RWPE1 (cell line): Measurements from ENCODE around the gene PRELID2.

Experiments
- CTCF ChIA-PET: fragments of 350-600 bp; sonication (Branson Sonifier 250); formaldehyde crosslinking; extraction: SDS; loops from one replicate; lab custom pipeline; 2021; lab: Yijun Ruan, JAX
- POLR2A ChIA-PET: fragments of 400-600 bp; formaldehyde crosslinking; extraction: SDS; loops from one replicate; lab custom pipeline; 2020; ENCODE audit warnings: antibody characterized with exemption; ENCODE audit not compliant: low non-redundant PET; lab: Yijun Ruan, JAX
- DNase-seq: peaks from one replicate; pipeline ENCODE4 v3.0.0; 2012; ENCODE audit warnings: low spot score
- H3K27ac ChIP-seq: fragments of 450-650 bp; 2 replicates; pipeline ENCODE4 v1.5.1; 2017
- TF ChIP-seq, protein P1 (sequence below): fragments of 450-650 bp; conservative IDR thresholded peaks from 2 replicates; pipeline ENCODE4 v1.5.1; 2017; ENCODE audit warnings: low read depth, mild to moderate bottlenecking

PRELID2 gene

DNA sequence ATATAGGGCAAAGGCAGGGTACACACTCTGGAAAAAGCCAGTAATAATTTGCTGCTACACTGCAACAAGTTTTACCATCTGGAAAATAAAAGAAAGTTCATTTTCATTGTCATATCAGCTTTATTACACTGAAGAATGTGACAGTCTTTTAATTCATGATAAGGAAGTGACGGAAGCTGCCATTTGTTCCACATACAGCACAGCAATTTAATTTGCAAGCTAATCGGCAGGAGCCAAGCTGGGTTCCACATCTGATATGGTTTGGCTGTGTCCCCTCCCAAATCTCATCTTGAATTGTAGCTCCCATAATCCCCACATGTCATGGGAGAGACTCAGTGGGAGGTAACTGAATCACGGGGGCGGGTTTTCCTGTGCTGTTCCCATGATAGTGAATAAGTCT lies 16.5 kb downstream of the PRELID2 start:
- H3K27ac ChIP-seq, result no peak overlapping the region
- ChIA-PET POLR2A (no interaction called here), CTCF (interaction anchor here (0.6 to 0.7 kb wide), 2 partner anchors 277 to 1502 kb away, joined by 3 read pairs; no protein-coding TSS in a partner anchor)
- TF ChIP-seq, protein P1, sequence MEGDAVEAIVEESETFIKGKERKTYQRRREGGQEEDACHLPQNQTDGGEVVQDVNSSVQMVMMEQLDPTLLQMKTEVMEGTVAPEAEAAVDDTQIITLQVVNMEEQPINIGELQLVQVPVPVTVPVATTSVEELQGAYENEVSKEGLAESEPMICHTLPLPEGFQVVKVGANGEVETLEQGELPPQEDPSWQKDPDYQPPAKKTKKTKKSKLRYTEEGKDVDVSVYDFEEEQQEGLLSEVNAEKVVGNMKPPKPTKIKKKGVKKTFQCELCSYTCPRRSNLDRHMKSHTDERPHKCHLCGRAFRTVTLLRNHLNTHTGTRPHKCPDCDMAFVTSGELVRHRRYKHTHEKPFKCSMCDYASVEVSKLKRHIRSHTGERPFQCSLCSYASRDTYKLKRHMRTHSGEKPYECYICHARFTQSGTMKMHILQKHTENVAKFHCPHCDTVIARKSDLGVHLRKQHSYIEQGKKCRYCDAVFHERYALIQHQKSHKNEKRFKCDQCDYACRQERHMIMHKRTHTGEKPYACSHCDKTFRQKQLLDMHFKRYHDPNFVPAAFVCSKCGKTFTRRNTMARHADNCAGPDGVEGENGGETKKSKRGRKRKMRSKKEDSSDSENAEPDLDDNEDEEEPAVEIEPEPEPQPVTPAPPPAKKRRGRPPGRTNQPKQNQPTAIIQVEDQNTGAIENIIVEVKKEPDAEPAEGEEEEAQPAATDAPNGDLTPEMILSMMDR, result no peak
- no peak for DNase-seq

DNA sequence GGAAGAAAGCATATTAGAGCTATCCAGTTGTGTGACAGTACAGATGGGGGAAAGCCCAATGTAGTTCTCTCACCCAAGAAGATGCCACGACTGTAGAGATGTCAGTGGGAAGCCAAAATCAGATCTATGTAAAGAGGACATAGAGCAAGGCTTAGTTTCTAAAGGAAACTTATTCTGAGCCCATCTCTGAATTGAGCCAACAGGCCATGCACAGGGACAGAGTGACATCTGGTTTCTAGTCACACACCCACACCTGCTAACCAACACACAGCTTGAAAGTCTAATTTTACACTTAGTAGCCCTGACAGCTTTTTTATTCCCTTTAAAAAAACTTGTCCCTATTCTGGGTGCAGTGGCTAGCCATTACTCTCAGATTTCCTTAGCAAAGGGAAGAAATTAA lies 22.3 kb downstream of the PRELID2 start:
- TF ChIP-seq, protein P1, result no peak
- POLR2A ChIA-PET, result no interaction called here
- DNase-seq, result no peak
- CTCF ChIA-PET, result interaction anchor here (0.6 to 1.0 kb wide), 5 partner anchors 13 to 906 kb away, joined by 5 to 12 read pairs (median 6); no protein-coding TSS in a partner anchor
- no peak overlapping the region for H3K27ac ChIP-seq

DNA sequence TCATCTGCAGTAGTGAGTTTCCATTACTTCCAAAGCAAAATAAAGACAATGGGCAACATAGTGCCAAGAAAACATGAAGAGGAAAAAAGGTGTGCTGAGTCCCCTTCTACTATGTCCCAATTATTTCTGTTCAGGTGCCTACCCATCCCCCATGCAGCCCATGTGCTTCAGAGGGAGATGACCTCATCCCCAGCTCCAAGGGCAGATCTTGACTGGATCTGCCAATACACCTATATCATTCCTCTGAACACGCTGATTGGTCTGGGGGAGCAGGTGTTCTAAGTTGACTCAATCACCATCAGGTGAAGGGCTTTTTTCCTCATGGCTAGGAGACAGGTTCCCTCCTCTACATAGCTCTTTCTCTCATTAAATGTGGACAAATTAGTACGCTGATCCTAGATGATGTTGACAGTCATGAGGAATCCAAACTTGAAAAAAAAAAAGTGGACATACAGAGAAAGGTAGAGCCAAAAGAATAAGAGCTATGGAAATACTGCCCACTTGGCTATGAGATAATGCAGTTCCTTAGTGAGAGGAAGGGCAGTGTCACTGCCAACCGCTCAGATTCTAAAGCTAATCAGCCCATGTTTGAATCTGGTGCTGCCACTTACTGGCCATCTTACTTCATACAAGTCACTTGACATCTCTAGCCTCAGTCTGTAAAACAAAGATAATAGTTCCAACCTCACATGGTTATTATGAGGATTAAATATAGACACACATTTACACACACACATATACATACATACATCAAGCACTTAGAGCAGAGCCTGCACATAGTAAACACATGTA lies 23.1 kb downstream of the PRELID2 start:
- H3K27ac ChIP-seq, result no peak overlapping the region
- ChIA-PET CTCF (interaction anchor here (0.6 to 1.0 kb wide), 3 partner anchors 52 to 844 kb away, joined by 6 read pairs; no protein-coding TSS in a partner anchor), POLR2A (no interaction called here)
- DNase-seq, result no peak
- TF ChIP-seq, protein P1, result no peak

DNA sequence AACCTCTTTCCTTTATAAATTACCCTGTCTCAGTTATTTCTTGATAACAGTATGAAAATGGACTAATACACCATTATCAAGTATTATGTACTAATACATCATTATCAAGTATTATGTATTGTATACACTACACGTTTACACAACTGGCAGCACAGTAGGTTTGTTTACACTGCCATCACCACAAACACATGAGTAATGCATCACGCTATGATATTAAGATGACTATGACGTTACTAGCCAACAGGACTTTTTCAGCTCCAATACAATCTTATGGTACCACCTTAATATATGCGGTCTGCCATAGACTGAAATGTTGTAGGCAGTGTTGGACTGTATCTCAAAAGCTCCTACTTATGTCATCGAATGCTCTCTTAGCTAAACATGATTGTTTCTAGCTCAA lies 28.2 kb downstream of the PRELID2 start:
- no peak overlapping the region for H3K27ac ChIP-seq
- TF ChIP-seq, protein P1, result no peak
- ChIA-PET CTCF (interaction anchor here (0.6 to 1.6 kb wide), 2 partner anchors 19 to 1674 kb away, joined by 3 to 8 read pairs; no protein-coding TSS in a partner anchor), POLR2A (no interaction called here)
- no peak for DNase-seq

DNA sequence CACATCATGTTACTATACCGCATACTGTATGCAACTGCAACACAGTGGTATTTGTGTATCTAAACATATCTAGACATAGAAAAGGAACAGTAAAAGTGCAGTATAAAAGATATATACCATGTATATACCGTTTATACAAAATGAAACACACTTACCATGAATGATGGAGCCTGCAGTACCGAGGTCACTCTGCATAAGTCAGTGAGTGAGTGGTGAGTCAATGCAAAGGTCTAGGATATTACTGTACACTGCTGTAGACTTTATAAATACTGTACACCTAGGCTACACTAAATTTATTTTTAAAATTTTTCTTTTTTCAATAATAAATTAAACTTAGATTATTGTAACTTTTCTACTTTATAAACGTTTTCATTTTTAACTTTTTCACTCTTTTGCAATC lies 29.3 kb downstream of the PRELID2 start:
- H3K27ac ChIP-seq, result no peak overlapping the region
- ChIA-PET POLR2A (no interaction called here), CTCF (no interaction called here)
- TF ChIP-seq, protein P1, result no peak
- DNase-seq, result no peak

DNA sequence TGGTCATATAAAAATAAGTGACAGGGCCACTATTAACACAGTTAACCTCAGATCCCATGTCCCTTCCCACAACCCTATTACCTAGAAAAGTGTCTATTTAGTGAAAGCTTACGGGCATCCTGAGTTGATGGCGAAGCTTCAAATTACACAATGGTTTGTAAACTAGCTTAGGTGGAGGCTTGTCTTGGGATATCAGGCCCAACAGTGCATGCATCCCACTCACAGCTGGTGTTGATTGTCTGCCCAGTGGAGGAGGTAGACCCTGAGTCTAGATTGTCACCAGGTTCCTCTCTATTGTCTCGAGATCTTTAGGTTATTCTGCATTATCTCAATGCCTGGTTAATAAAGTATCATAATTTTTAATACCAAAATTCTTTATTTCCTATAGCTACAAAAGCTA lies 30.4 kb downstream of the PRELID2 start:
- no peak for DNase-seq
- TF ChIP-seq, protein P1, result no peak
- ChIA-PET CTCF (no interaction called here), POLR2A (no interaction called here)
- no peak overlapping the region for H3K27ac ChIP-seq
